Liver (tissue), 9 donors: ENCODE measurements around the gene TMEM200A. TPM values are rescaled to one million over a fixed set of nuclear protein-coding genes. Genes with fewer than 3 reads are reported as not detected.

Experiments
- DNase-seq: peaks from one replicate; pipeline ENCODE4 v3.0.0-alpha.2; 2017; ENCODE audit warnings: low spot score
- H3K27ac ChIP-seq, 2 donors: one replicate each; pipeline ENCODE4 v1.7.0; 2013; ENCODE audit warnings: inconsistent platforms in 2 of 2, low read length in 2 of 2, control low read depth in 1 of 2, low read depth in 1 of 2, mild to moderate bottlenecking in 1 of 2
- H3K27me3 ChIP-seq, 4 donors: one replicate each; pipeline versions ENCODE4 v1.6.1 to v1.7.0; 2013; ENCODE audit warnings: low read length in 3 of 4, inconsistent platforms in 1 of 4, mild to moderate bottlenecking in 1 of 4, moderate library complexity in 1 of 4; ENCODE audit not compliant: control insufficient read depth in 4 of 4, insufficient read depth in 4 of 4
- H3K36me3 ChIP-seq, 4 donors: one replicate each; pipeline versions ENCODE4 v1.6.1 to v1.7.0; 2013; ENCODE audit warnings: low read length in 3 of 4, mild to moderate bottlenecking in 3 of 4, low read depth in 1 of 4, moderate library complexity in 1 of 4; ENCODE audit not compliant: control insufficient read depth in 4 of 4, insufficient read depth in 3 of 4
- H3K4me1 ChIP-seq, 4 donors: one replicate each; pipeline versions ENCODE4 v1.6.1 to v1.7.0; 2013; ENCODE audit warnings: low read length in 3 of 4, mild to moderate bottlenecking in 3 of 4, moderate library complexity in 1 of 4; ENCODE audit not compliant: control insufficient read depth in 4 of 4, insufficient read depth in 4 of 4
- H3K4me3 ChIP-seq, 3 donors: one replicate each; pipeline versions ENCODE4 v1.6.1 to v1.7.0; 2013; ENCODE audit warnings: low read length in 3 of 3, control low read depth in 1 of 3, low read depth in 1 of 3, mild to moderate bottlenecking in 1 of 3
- H3K9ac ChIP-seq, 2 donors: one replicate each; pipeline ENCODE4 v1.7.0; 2013; ENCODE audit warnings: low read length in 2 of 2, mild to moderate bottlenecking in 2 of 2, moderate library complexity in 2 of 2, control low read depth in 1 of 2, low read depth in 1 of 2
- H3K9me3 ChIP-seq, 4 donors: one replicate each; pipeline versions ENCODE4 v1.6.1 to v1.7.0; 2013; ENCODE audit warnings: low read length in 3 of 4; ENCODE audit not compliant: control insufficient read depth in 4 of 4
- ATF3 ChIP-seq: IDR thresholded peaks from 2 replicates; pipeline ENCODE4 v1.6.1; 2016; ENCODE audit warnings: antibody characterized with exemption
- CTCF ChIP-seq: fragments of 150-350 bp; IDR thresholded peaks from 2 replicates; pipeline ENCODE4 v1.5.1; 2017; ENCODE audit warnings: improper control_type of control experiment, low read depth, low read length; ENCODE audit not compliant: missing input control
- EGR1 ChIP-seq, 2 donors: IDR thresholded peaks; 2 replicates each; pipeline ENCODE4 v1.6.1; 2016 to 2018; ENCODE audit warnings: antibody characterized with exemption in 2 of 2, low read depth in 2 of 2
- FOXA1 ChIP-seq: IDR thresholded peaks from 2 replicates; pipeline ENCODE4 v1.6.1; 2016; ENCODE audit warnings: antibody characterized with exemption
- FOXA2 ChIP-seq: IDR thresholded peaks from 2 replicates; pipeline ENCODE4 v1.6.1; 2016; ENCODE audit warnings: antibody characterized with exemption
- GABPA ChIP-seq, 2 donors: IDR thresholded peaks in 1 of 2; conservative IDR thresholded peaks in 1 of 2; 2 replicates each; pipeline ENCODE4 v1.6.1; 2016; ENCODE audit warnings: antibody characterized with exemption in 2 of 2, mild to moderate bottlenecking in 1 of 2, moderate library complexity in 1 of 2
- HNF4A ChIP-seq, 2 donors: conservative IDR thresholded peaks; 2 replicates each; pipeline ENCODE4 v1.6.1; 2016; ENCODE audit warnings: antibody characterized with exemption in 2 of 2, mild to moderate bottlenecking in 2 of 2
- HNF4G ChIP-seq: IDR thresholded peaks from 2 replicates; pipeline ENCODE4 v1.6.1; 2016; ENCODE audit warnings: antibody characterized with exemption
- JUND ChIP-seq, 2 donors: IDR thresholded peaks; 2 replicates each; pipeline ENCODE4 v1.6.1; 2016; ENCODE audit warnings: antibody characterized with exemption in 2 of 2
- MAX ChIP-seq: IDR thresholded peaks from 2 replicates; pipeline ENCODE4 v1.6.1; 2016; ENCODE audit warnings: antibody characterized with exemption
- SP1 ChIP-seq: IDR thresholded peaks from 2 replicates; pipeline ENCODE4 v1.6.1; 2018; ENCODE audit warnings: antibody characterized with exemption, mild to moderate bottlenecking
- TAF1 ChIP-seq: conservative IDR thresholded peaks from 2 replicates; pipeline ENCODE4 v1.6.1; 2016; ENCODE audit warnings: antibody characterized with exemption, mild to moderate bottlenecking
- WGBS: extraction: QIAGEN DNeasy Blood & Tissue Kit; methylation state at CpG from one replicate; pipeline ENCODE4 v1.1.7; 2013; 5-methylcytosine and 5-hydroxymethylcytosine counted together
- polyA plus RNA-seq, 2 donors: library from polyadenylated mRNA; stranded (reverse) in 1 of 2; unstranded in 1 of 2; fragments of 200-250 nt in 1 of 2; fragments of >200 nt in 1 of 2; fragmentation: Nextera tagmentation in 1 of 2; extraction: Ambion mirVana in 1 of 2; gene quantifications; one replicate each; pipeline versions ENCODE4 v1.2.1 to v1.2.3, GENCODE V29; 2013 to 2015
- total RNA-seq, 2 donors: library from RNA; depleted of rRNA; stranded (reverse); fragments of >200 nt; gene quantifications; one replicate each; pipeline ENCODE4 v1.2.3, GENCODE V29; 2014
- TF ChIP-seq, protein P1 (sequence below): IDR thresholded peaks from 2 replicates; pipeline ENCODE4 v1.6.1; 2016; ENCODE audit warnings: antibody characterized with exemption
- donor health status: healthy.
- donor health status: healthy.
- donor health status: healthy.
- donor health status: healthy.
- donor health status: healthy.

TMEM200A gene
- total and polyA plus RNA-seq, 4 donors, result 0.08 to 0.33 (median 0.09) TPM

DNA sequence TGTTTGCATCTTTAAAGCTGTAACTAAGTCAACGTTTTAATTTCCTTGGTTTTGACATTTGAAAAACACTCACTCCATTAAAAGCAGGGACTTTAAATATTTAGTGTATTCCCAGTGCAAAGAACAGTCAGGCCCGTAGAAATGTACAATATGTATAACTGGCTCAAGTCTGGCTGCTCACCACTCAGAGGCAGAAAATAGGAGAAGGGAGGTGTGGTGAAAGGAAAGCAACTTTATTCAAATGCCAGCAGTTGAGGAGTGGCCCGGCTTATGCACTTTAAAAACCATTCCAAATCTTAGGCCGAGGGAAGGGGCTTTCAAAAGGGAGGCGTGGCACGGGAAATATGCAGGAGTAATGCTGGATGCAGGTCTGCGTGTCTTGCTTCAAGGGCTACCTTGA lies 120.6 kb downstream of the TMEM200A start:
- DNase-seq, result no peak
- TF ChIP-seq CTCF (no peak), TAF1 (no peak), HNF4G (no peak), FOXA2 (no peak), HNF4A (conservative IDR thresholded peaks at IDR 0.05) (no peak), FOXA1 (no peak), ATF3 (no peak), SP1 (no peak), MAX (no peak)
- H3K4me3 ChIP-seq, result no peak overlapping the region
- no peak overlapping the region for H3K27ac ChIP-seq
- H3K27me3 ChIP-seq, result no peaks in the 10 kb centered on the region
- H3K4me1 ChIP-seq, result no peaks in the 10 kb centered on the region
- 88% methylated on average over 7 of the region's 7 CpGs for WGBS
- no peak overlapping the region for H3K9ac ChIP-seq
- no peaks in the 10 kb centered on the region for H3K36me3 ChIP-seq
- no peaks in the 10 kb centered on the region for H3K9me3 ChIP-seq

DNA sequence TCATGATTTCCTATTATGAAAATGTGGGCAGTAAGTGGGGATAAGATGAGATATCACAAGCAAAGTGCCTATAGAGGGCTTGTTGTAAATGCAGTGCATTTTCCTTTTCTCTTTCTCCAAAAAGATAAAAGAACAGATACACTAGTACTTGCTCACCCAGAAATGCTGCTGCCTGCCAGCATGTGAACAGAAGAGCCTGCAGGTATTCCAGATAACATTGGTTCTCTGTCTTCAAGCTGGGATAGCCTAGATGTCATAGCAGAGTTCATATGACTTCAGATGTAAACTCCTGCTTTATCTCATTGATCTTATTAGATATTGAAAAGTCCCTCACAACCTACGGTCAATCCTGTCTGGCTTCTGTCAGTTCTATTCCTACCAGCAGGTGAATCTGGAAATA lies 123.7 kb downstream of the TMEM200A start:
- Histone ChIP-seq H3K27ac (no peak overlapping the region), H3K4me1 (no peaks in the 10 kb centered on the region), H3K9ac (no peak overlapping the region), H3K4me3 (no peak overlapping the region), H3K9me3 (no peaks in the 10 kb centered on the region), H3K36me3 (no peaks in the 10 kb centered on the region), H3K27me3 (no peaks in the 10 kb centered on the region)
- TF ChIP-seq, protein P1, sequence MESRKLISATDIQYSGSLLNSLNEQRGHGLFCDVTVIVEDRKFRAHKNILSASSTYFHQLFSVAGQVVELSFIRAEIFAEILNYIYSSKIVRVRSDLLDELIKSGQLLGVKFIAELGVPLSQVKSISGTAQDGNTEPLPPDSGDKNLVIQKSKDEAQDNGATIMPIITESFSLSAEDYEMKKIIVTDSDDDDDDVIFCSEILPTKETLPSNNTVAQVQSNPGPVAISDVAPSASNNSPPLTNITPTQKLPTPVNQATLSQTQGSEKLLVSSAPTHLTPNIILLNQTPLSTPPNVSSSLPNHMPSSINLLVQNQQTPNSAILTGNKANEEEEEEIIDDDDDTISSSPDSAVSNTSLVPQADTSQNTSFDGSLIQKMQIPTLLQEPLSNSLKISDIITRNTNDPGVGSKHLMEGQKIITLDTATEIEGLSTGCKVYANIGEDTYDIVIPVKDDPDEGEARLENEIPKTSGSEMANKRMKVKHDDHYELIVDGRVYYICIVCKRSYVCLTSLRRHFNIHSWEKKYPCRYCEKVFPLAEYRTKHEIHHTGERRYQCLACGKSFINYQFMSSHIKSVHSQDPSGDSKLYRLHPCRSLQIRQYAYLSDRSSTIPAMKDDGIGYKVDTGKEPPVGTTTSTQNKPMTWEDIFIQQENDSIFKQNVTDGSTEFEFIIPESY, result no peak
- TF ChIP-seq HNF4G (no peak), ATF3 (no peak), HNF4A (conservative IDR thresholded peaks at IDR 0.05) (no peak), JUND (IDR thresholded peaks at IDR 0.05) (no peak), MAX (no peak), GABPA (IDR thresholded peaks at IDR 0.05 in 1 of 2, conservative IDR thresholded peaks at IDR 0.05 in 1 of 2) (no peak), EGR1 (IDR thresholded peaks at IDR 0.05; ENCODE audit: low read depth in 2 of 2) (no peak)
- DNase-seq, result no peak
- 88% methylated on average over 1 of the region's 1 CpG for WGBS

Other genes starting within 250 kb of the TMEM200A start
- 1 to 10 TPM; 2.1 to 4.3 TPM for gene SAMD3, start 143.1 kb upstream of the TMEM200A start, total RNA-seq
- gene SAMD3, start 143.1 kb upstream of the TMEM200A start, polyA plus RNA-seq, result under 1 TPM; 0.08 to 0.29 TPM